HepG2 (cell line): ENCODE measurements around the gene RILP. TPM values are rescaled to one million over a fixed set of nuclear protein-coding genes. Genes with fewer than 3 reads are reported as not detected.

Experiments
- ATAC-seq: fragments of 200-7000 bp; cut with Tn5 transposase; 3 replicates; pipeline ENCODE4 v1.9.1; 2020; ENCODE audit warnings: mild to moderate bottlenecking, moderate library complexity
- BruUV-seq: library from RNA; stranded (reverse); fragments of 400-500 nt; replicated peaks from 2 replicates; lab custom pipeline; 2021; lab: Mats Ljungman, UMichigan
- CTCF ChIA-PET: fragments of 300-600 bp; formaldehyde crosslinking; extraction: SDS; loops from one replicate; lab custom pipeline; 2021; ENCODE audit warnings: low total read pairs, inconsistent platforms, low intra/inter-chr PET ratio; lab: Yijun Ruan, JAX
- POLR2A ChIA-PET: fragments of 350-600 bp; sonication (Branson Sonifier 250); formaldehyde crosslinking; loops from one replicate; lab custom pipeline; 2020; ENCODE audit warnings: antibody characterized with exemption, inconsistent platforms; lab: Yijun Ruan, JAX
- DNase-seq: peaks from one replicate; pipeline ENCODE4 v3.0.0-alpha.2; 2015; ENCODE audit warnings: low spot score
- FAIRE-seq: peaks from 3 replicates; lab custom pipeline; 2011; peaks lifted over from hg19 to GRCh38; lab: Jason Lieb, UNC
- H2AFZ ChIP-seq: one replicate; pipeline ENCODE4 v1.6.1; 2011; ENCODE audit warnings: low read length, inconsistent platforms
- H3K27ac ChIP-seq: fragments of 300-600 bp; 3 replicates; pipeline ENCODE4 v1.8.0; 2011; ENCODE audit warnings: mixed run types, mild to moderate bottlenecking, mixed read lengths, low read length, inconsistent platforms; ENCODE audit not compliant: insufficient read depth; ENCODE audit errors: extremely low read length
- H3K27me3 ChIP-seq, 2 experiments: fragments of 200-600 bp in 1 of 2; 2 replicates in 1 of 2; 3 replicates in 1 of 2; pipeline versions ENCODE4 v1.6.0 to v1.8.0; 2011; ENCODE audit warnings: low read length in 2 of 2, mild to moderate bottlenecking in 2 of 2, moderate library complexity in 2 of 2, inconsistent platforms in 1 of 2; ENCODE audit not compliant: insufficient read depth in 2 of 2, control insufficient read depth in 1 of 2
- H3K36me3 ChIP-seq, 2 experiments: fragments of 200-600 bp in 1 of 2; replicated peaks in 1 of 2; 2 replicates in 1 of 2; 3 replicates in 1 of 2; pipeline versions ENCODE4 v1.5.1 to v1.8.0; 2011; ENCODE audit warnings: low read length in 2 of 2, inconsistent platforms in 1 of 2; ENCODE audit not compliant: insufficient read depth in 2 of 2, control insufficient read depth in 1 of 2
- H3K4me1 ChIP-seq: 2 replicates; pipeline ENCODE4 v1.5.1; 2012; ENCODE audit warnings: low read length, inconsistent platforms; ENCODE audit not compliant: insufficient read depth
- H3K4me2 ChIP-seq: 2 replicates; pipeline ENCODE4 v1.6.0; 2011; ENCODE audit warnings: low read depth, low read length, inconsistent platforms
- H3K4me3 ChIP-seq, 3 experiments: fragments of 200-600 bp in 1 of 3; sonication (generic), shearing (Covaris generic) in 1 of 3; replicated peaks in 1 of 3; 2 replicates each; pipeline ENCODE4 v1.5.1; 2011 to 2016; ENCODE audit warnings: low read length in 3 of 3, inconsistent platforms in 2 of 3, low read depth in 2 of 3, mild to moderate bottlenecking in 2 of 3, control low read depth in 1 of 3, mixed read lengths in 1 of 3; ENCODE audit not compliant: insufficient read depth in 1 of 3
- H3K79me2 ChIP-seq: one replicate; pipeline ENCODE4 v1.6.1; 2011; ENCODE audit warnings: low read length, inconsistent platforms; ENCODE audit not compliant: insufficient read depth
- H3K9ac ChIP-seq: 2 replicates; pipeline ENCODE4 v1.6.0; 2011; ENCODE audit warnings: mild to moderate bottlenecking, low read depth, low read length, inconsistent platforms; ENCODE audit not compliant: insufficient read depth
- H3K9me3 ChIP-seq: 2 replicates; pipeline ENCODE4 v1.5.1; 2012; ENCODE audit warnings: mild to moderate bottlenecking, low read length
- H4K20me1 ChIP-seq: 2 replicates; pipeline ENCODE4 v1.6.0; 2011; ENCODE audit warnings: inconsistent platforms, mild to moderate bottlenecking, low read length, moderate library complexity; ENCODE audit not compliant: insufficient read depth
- ASH2L ChIP-seq: fragments of 300-600, 200-600 bp; sonication (generic); IDR thresholded peaks from 2 replicates; pipeline ENCODE4 v1.7.0; 2017; ENCODE audit warnings: low read depth, mild to moderate bottlenecking, moderate library complexity, mixed read lengths, low read length; ENCODE audit not compliant: insufficient read length
- BCL3 ChIP-seq: sonication (generic); formaldehyde crosslinking; IDR thresholded peaks from 2 replicates; pipeline ENCODE4 v1.5.1; 2020; ENCODE audit warnings: mild to moderate bottlenecking, missing genetic modification reagents, moderate library complexity
- FOXK1 ChIP-seq: sonication (generic); formaldehyde crosslinking; IDR thresholded peaks from 2 replicates; pipeline ENCODE4 v1.4.0; 2020; ENCODE audit warnings: low read depth, missing genetic modification reagents, borderline replicate concordance
- ISL2 ChIP-seq: sonication (generic); formaldehyde crosslinking; IDR thresholded peaks from 2 replicates; pipeline ENCODE4 v1.5.0; 2020; ENCODE audit warnings: missing genetic modification reagents
- KAT8 ChIP-seq: IDR thresholded peaks from 2 replicates; pipeline ENCODE4 v1.6.1; 2016; ENCODE audit warnings: missing genetic modification reagents, missing compliant biosample characterization
- KLF12 ChIP-seq: sonication (generic); formaldehyde crosslinking; IDR thresholded peaks from 2 replicates; pipeline ENCODE4 v1.4.0; 2020; ENCODE audit warnings: missing genetic modification reagents, borderline replicate concordance
- MED1 ChIP-seq: sonication (generic); formaldehyde crosslinking; IDR thresholded peaks from 2 replicates; pipeline ENCODE4 v1.4.0; 2020; ENCODE audit warnings: missing genetic modification reagents
- NFYC ChIP-seq: IDR thresholded peaks from 2 replicates; pipeline ENCODE4 v1.6.1; 2016; ENCODE audit warnings: missing genetic modification reagents, missing compliant biosample characterization
- NONO ChIP-seq, 2 experiments: fragments of 450-650 bp in 1 of 2; sonication (generic) in 1 of 2; formaldehyde crosslinking in 1 of 2; IDR thresholded peaks in 1 of 2; conservative IDR thresholded peaks in 1 of 2; 2 replicates each; pipeline versions ENCODE4 v1.6.1 to v1.8.0; 2017 to 2022; ENCODE audit warnings: mild to moderate bottlenecking in 1 of 2, missing genetic modification reagents in 1 of 2, moderate library complexity in 1 of 2
- PAWR ChIP-seq: sonication (generic); formaldehyde crosslinking; IDR thresholded peaks from 2 replicates; pipeline ENCODE4 v1.4.0; 2020; ENCODE audit warnings: missing genetic modification reagents, mild to moderate bottlenecking, borderline replicate concordance
- PCBP1 ChIP-seq: fragments of 200-400 bp; formaldehyde crosslinking; IDR thresholded peaks from 2 replicates; pipeline ENCODE4 v1.6.1; 2017; ENCODE audit warnings: mild to moderate bottlenecking, low read depth, low read length, borderline replicate concordance
- STAG1 ChIP-seq: sonication (generic); formaldehyde crosslinking; IDR thresholded peaks from 2 replicates; pipeline ENCODE4 v1.4.0; 2020; ENCODE audit warnings: missing genetic modification reagents
- TBL1XR1 ChIP-seq: fragments of 150-350 bp; IDR thresholded peaks from 2 replicates; pipeline ENCODE4 v1.6.1; 2014; ENCODE audit warnings: borderline replicate concordance, low read length; ENCODE audit not compliant: partially characterized antibody
- UBTF ChIP-seq: sonication (generic); formaldehyde crosslinking; IDR thresholded peaks from 2 replicates; pipeline ENCODE4 v1.4.0; 2020; ENCODE audit warnings: mild to moderate bottlenecking, missing genetic modification reagents
- ZBTB33 ChIP-seq: sonication (generic); formaldehyde crosslinking; IDR thresholded peaks from 2 replicates; pipeline ENCODE4 v1.4.0; 2020; ENCODE audit warnings: missing genetic modification reagents
- ZFX ChIP-seq: sonication (generic); formaldehyde crosslinking; IDR thresholded peaks from 2 replicates; pipeline ENCODE4 v1.4.0; 2020; ENCODE audit warnings: mild to moderate bottlenecking, low read depth, missing genetic modification reagents, moderate library complexity
- ZNF335 ChIP-seq: sonication (generic); formaldehyde crosslinking; IDR thresholded peaks from 2 replicates; pipeline ENCODE4 v1.4.0; 2020; ENCODE audit warnings: missing genetic modification reagents
- ZNF644 ChIP-seq: IDR thresholded peaks from 2 replicates; pipeline ENCODE4 v1.6.1; 2016; ENCODE audit warnings: low read depth
- WGBS: methylation state at CpG from one replicate; pipeline ENCODE4 v1.1.6; 2017; ENCODE audit warnings: low lambda C conversion rate; 5-methylcytosine and 5-hydroxymethylcytosine counted together
- in situ Hi-C: cut with HindIII; loops from 2 replicates; pipeline ENCODE4 v1.10.0; 2017; ENCODE audit warnings: low pct_unique_long_range_greater_than_20kb; ENCODE audit not compliant: extremely low pct_ligation_motif_present
- intact Hi-C: fragments of 100-400 bp; cut with micrococcal nuclease; formaldehyde crosslinking; loops from one replicate; pipeline ENCODE4 v1.10.0; 2022; ENCODE audit not compliant: unreplicated experiment
- polyA plus RNA-seq, 8 experiments: library from polyadenylated mRNA; depleted of rRNA in 3 of 8; stranded (reverse) in 7 of 8; unstranded in 1 of 8; fragments of >200 nt; fragmentation: Illumina TruSeq in 4 of 8; extraction: Trizol in 4 of 8; gene quantifications; 2 replicates each; pipeline versions ENCODE4 v1.2.1 to v1.2.3, GENCODE V29; 2011 to 2016; ENCODE audit warnings: low read depth in 4 of 8, missing spikeins in 1 of 8, mixed read lengths in 1 of 8; ENCODE audit not compliant: insufficient read depth in 1 of 8
- total RNA-seq, 5 experiments: library from RNA; depleted of rRNA; stranded (reverse); fragments of >200 nt; fragmentation: Illumina TruSeq; extraction: Trizol; gene quantifications; 2 replicates each; pipeline ENCODE4 v1.2.3, GENCODE V29; 2016; ENCODE audit warnings: low read depth in 1 of 5

Gene RILP
- total and polyA plus RNA-seq, 2 of the 13 experiments (the other 11 are each of a cell fraction or from before 2014, with no cell fraction given): 6.6 to 8.1 TPM

- FAIRE-seq: no peak
- Histone ChIP-seq H2AFZ (no peak overlapping the region), H3K4me3 (peak overlapping the region; percentile 62 to 93 (median 90)), H3K4me2 (peak overlapping the region; percentile 99), H3K4me1 (peaks cover 40% of the 10 kb centered on the region), H4K20me1 (no peaks in the 10 kb centered on the region), H3K9ac (peak overlapping the region; percentile 53; the same call in 1 of the 2 replicates), H3K9me3 (no peaks in the 10 kb centered on the region), H3K36me3 (peaks cover 0 to 2% of the 10 kb centered on the region in 2 experiments; a peak in 1 of 5 replicates), H3K27ac (peak overlapping the region; percentile 71), H3K79me2 (no peaks in the 10 kb centered on the region), H3K27me3 (peaks cover 0 to 2% of the 10 kb centered on the region in 2 experiments; a peak in 1 of 5 replicates)
- 2% methylated on average over 32 of the region's 77 CpGs for WGBS
- in situ Hi-C loops: loop anchor here (5.0 kb wide), 1 partner anchor 52 kb away; no protein-coding TSS in a partner anchor
- peak; percentile 91 for DNase-seq
- intact Hi-C loops: loop anchor here (1.0 kb wide), 1 partner anchor 55 kb away; no protein-coding TSS in a partner anchor
- no TSS peak for BruUV-seq
- POLR2A ChIA-PET: interaction anchor here (0.6 to 3.2 kb wide), 14 partner anchors 12 to 425 kb away, joined by 3 to 27 read pairs (median 4); partner anchors contain the start of genes INPP5K and RILP
- ATAC-seq: peak; percentile 85
- CTCF ChIA-PET: interaction anchor here (1.7 to 3.6 kb wide), 2 partner anchors 54 to 58 kb away, joined by 4 to 55 read pairs; no protein-coding TSS in a partner anchor
- TF ChIP-seq UBTF (CRISPR knock-in tag) (peak; percentile 59; the same call in 1 of the 2 replicates), TBL1XR1 (peak; percentile 9), BCL3 (CRISPR knock-in tag) (no peak), ISL2 (CRISPR knock-in tag) (no peak), KAT8 (CRISPR knock-in tag) (0 out of 2 replicates have a peak, but pooled peaks have one; percentile 31), ASH2L (peak; percentile 44), STAG1 (CRISPR knock-in tag) (peak; percentile 45), NFYC (CRISPR knock-in tag) (peak; percentile 79), KLF12 (CRISPR knock-in tag) (no peak; the same call in 1 of the 2 replicates), PAWR (CRISPR knock-in tag) (no peak), ZNF335 (no peak), ZBTB33 (CRISPR knock-in tag) (no peak), PCBP1 (no peak), FOXK1 (CRISPR knock-in tag) (peak; percentile 40), MED1 (0 out of 2 replicates have a peak, but pooled peaks have one; percentile 16), NONO (IDR thresholded peaks at IDR 0.05) (no peak), NONO (CRISPR knock-in tag; conservative IDR thresholded peaks at IDR 0.05) (no peak; the same call in 1 of the 2 replicates), ZNF644 (CRISPR knock-in tag) (no peak), ZFX (CRISPR knock-in tag) (peak; percentile 71)
Observed at GRCh38 chr17:1628856-1629503, 20.7 kb downstream of the RILP start.
